Measurements from ENCODE around the gene TRDN. TPM values are rescaled to one million over a fixed set of nuclear protein-coding genes. Genes with fewer than 3 reads are reported as not detected.

TRDN gene
- polyA plus RNA-seq, 1 donor from 2014 or later: not detected

GRCh38 chr6:123533862-123534648 is 102.7 kb downstream of the TRDN start:
- H3F3A ChIP-seq (ENCODE audit: insufficient read depth, low read length, poor library complexity, severe bottlenecking): no peaks in the 10 kb centered on the region

GRCh38 chr6:123529843-123530242 is 106.9 kb downstream of the TRDN start:
- H3K4me2 ChIP-seq (ENCODE audit: low read length): no peak overlapping the region
- H3K9ac ChIP-seq (ENCODE audit: low read length): no peak overlapping the region
- TF ChIP-seq, protein P1, sequence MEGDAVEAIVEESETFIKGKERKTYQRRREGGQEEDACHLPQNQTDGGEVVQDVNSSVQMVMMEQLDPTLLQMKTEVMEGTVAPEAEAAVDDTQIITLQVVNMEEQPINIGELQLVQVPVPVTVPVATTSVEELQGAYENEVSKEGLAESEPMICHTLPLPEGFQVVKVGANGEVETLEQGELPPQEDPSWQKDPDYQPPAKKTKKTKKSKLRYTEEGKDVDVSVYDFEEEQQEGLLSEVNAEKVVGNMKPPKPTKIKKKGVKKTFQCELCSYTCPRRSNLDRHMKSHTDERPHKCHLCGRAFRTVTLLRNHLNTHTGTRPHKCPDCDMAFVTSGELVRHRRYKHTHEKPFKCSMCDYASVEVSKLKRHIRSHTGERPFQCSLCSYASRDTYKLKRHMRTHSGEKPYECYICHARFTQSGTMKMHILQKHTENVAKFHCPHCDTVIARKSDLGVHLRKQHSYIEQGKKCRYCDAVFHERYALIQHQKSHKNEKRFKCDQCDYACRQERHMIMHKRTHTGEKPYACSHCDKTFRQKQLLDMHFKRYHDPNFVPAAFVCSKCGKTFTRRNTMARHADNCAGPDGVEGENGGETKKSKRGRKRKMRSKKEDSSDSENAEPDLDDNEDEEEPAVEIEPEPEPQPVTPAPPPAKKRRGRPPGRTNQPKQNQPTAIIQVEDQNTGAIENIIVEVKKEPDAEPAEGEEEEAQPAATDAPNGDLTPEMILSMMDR (IDR thresholded peaks at IDR 0.05; ENCODE audit: poor library complexity, severe bottlenecking): no peak
- TF ChIP-seq SMC3 (conservative IDR thresholded peaks at IDR 0.05; ENCODE audit: poor library complexity): no peak
- no peak for TF ChIP-seq MXI1 (conservative IDR thresholded peaks at IDR 0.05; ENCODE audit: poor library complexity, severe bottlenecking)
- TF ChIP-seq POLR2AphosphoS5 (IDR thresholded peaks at IDR 0.05): no peak
- TF ChIP-seq EP300 (conservative IDR thresholded peaks at IDR 0.05; ENCODE audit: poor library complexity, severe bottlenecking): no peak
- no peak for TF ChIP-seq TAF1 (IDR thresholded peaks at IDR 0.05; ENCODE audit: low read depth)
- no peak for TF ChIP-seq RAD21 (conservative IDR thresholded peaks at IDR 0.05)
- TF ChIP-seq EZH2 (IDR thresholded peaks at IDR 0.05; ENCODE audit: borderline replicate concordance, insufficient read depth, low read length, poor library complexity, severe bottlenecking): no peak
- no peak for TF ChIP-seq REST (IDR thresholded peaks at IDR 0.05; ENCODE audit: borderline replicate concordance)
- no peaks in the 10 kb centered on the region for H3F3A ChIP-seq (ENCODE audit: insufficient read depth, low read length, poor library complexity, severe bottlenecking)
- H3K27me3 ChIP-seq (ENCODE audit: insufficient read depth, low read depth, low read length): no peaks in the 10 kb centered on the region
- H3K9me2 ChIP-seq (ENCODE audit: insufficient read depth, low read length): no peaks in the 10 kb centered on the region
- H2AFZ ChIP-seq (ENCODE audit: low read depth, low read length): no peak overlapping the region
- no peaks in the 10 kb centered on the region for H3K36me3 ChIP-seq (ENCODE audit: insufficient read depth, low read length)
- no peak overlapping the region for H3K4me3 ChIP-seq (ENCODE audit: low read length)
- H4K20me1 ChIP-seq (ENCODE audit: insufficient read depth): no peaks in the 10 kb centered on the region
- no peak overlapping the region for H3K27ac ChIP-seq (ENCODE audit: low read length)
- H3K9me3 ChIP-seq (ENCODE audit: low read length): no peaks in the 10 kb centered on the region
- no peaks in the 10 kb centered on the region for H3K79me2 ChIP-seq (replicated peaks; ENCODE audit: insufficient read depth, low read length)

More at GRCh38 chr6:123533862-123534648, 102.7 kb downstream of the TRDN start:
- Histone ChIP-seq H3K9me3 (ENCODE audit: low read length) (no peaks in the 10 kb centered on the region), H2AFZ (ENCODE audit: low read depth, low read length) (no peak overlapping the region), H3K9me2 (ENCODE audit: insufficient read depth, low read length) (no peaks in the 10 kb centered on the region), H3K36me3 (ENCODE audit: insufficient read depth, low read length) (no peaks in the 10 kb centered on the region), H3K27me3 (ENCODE audit: insufficient read depth, low read depth, low read length) (no peaks in the 10 kb centered on the region), H4K20me1 (ENCODE audit: insufficient read depth) (no peaks in the 10 kb centered on the region), H3K79me2 (replicated peaks; ENCODE audit: insufficient read depth, low read length) (no peaks in the 10 kb centered on the region), H3K4me2 (ENCODE audit: low read length) (no peak overlapping the region), H3K27ac (ENCODE audit: low read length) (no peak overlapping the region), H3K9ac (ENCODE audit: low read length) (no peak overlapping the region), H3K4me3 (ENCODE audit: low read length) (no peak overlapping the region)
- TF ChIP-seq SMC3 (conservative IDR thresholded peaks at IDR 0.05; ENCODE audit: poor library complexity) (no peak), REST (IDR thresholded peaks at IDR 0.05; ENCODE audit: borderline replicate concordance) (no peak), RAD21 (conservative IDR thresholded peaks at IDR 0.05) (no peak)
